GM23248 (cell line): ENCODE results near the gene SF3A1. TPM values are rescaled to one million over a fixed set of nuclear protein-coding genes. Genes with fewer than 3 reads are reported as not detected.
"Not testable (repeated sequence)": the region's sequence is repeated elsewhere in the genome, so short reads cannot be mapped to it uniquely, and the experiment has no call there.

Source experiments
- DNase-seq: peaks from one replicate; pipeline ENCODE4 v3.0.0-alpha.2; 2015
- H2AFZ ChIP-seq: fragments of 200-600 bp; sonication (generic); 2 replicates; pipeline ENCODE4 v1.6.1; 2016; ENCODE audit warnings: antibody characterized with exemption
- H3F3A ChIP-seq: fragments of 200-600 bp; sonication (generic); 2 replicates; pipeline ENCODE4 v1.6.1; 2016; ENCODE audit warnings: mild to moderate bottlenecking, antibody characterized with exemption, mixed run types; ENCODE audit not compliant: insufficient read depth
- H3K27ac ChIP-seq: fragments of 200-600 bp; sonication (generic); 2 replicates; pipeline ENCODE4 v1.5.1; 2016; ENCODE audit warnings: mild to moderate bottlenecking
- H3K27me3 ChIP-seq: fragments of 200-600 bp; sonication (generic); replicated peaks from 2 replicates; pipeline ENCODE4 v1.6.1; 2016; ENCODE audit warnings: mild to moderate bottlenecking; ENCODE audit not compliant: insufficient read depth
- H3K36me3 ChIP-seq: fragments of 200-600 bp; sonication (generic); 2 replicates; pipeline ENCODE4 v1.6.1; 2016; ENCODE audit warnings: low read depth, mild to moderate bottlenecking
- H3K4me1 ChIP-seq: fragments of 200-600 bp; sonication (generic); 2 replicates; pipeline ENCODE4 v1.6.1; 2016; ENCODE audit warnings: mild to moderate bottlenecking; ENCODE audit not compliant: insufficient read depth
- H3K4me2 ChIP-seq: fragments of 200-600 bp; sonication (generic); one replicate; pipeline ENCODE4 v1.6.1; 2016; ENCODE audit warnings: mild to moderate bottlenecking; ENCODE audit not compliant: unreplicated experiment
- H3K4me3 ChIP-seq: fragments of 200-600 bp; sonication (generic); 2 replicates; pipeline ENCODE4 v1.5.1; 2016; ENCODE audit warnings: mild to moderate bottlenecking
- H3K79me2 ChIP-seq: fragments of 200-600 bp; sonication (generic); 2 replicates; pipeline ENCODE4 v1.6.1; 2016; ENCODE audit warnings: mild to moderate bottlenecking; ENCODE audit not compliant: insufficient read depth
- H3K9ac ChIP-seq: fragments of 200-600 bp; sonication (generic); 2 replicates; pipeline ENCODE4 v1.6.1; 2016; ENCODE audit warnings: mild to moderate bottlenecking
- H3K9me2 ChIP-seq: fragments of 200-600 bp; sonication (generic); 2 replicates; pipeline ENCODE4 v1.6.1; 2016; ENCODE audit warnings: mixed run types, mild to moderate bottlenecking, moderate library complexity; ENCODE audit not compliant: insufficient read depth
- H3K9me3 ChIP-seq: fragments of 200-600 bp; sonication (generic); one replicate; pipeline ENCODE4 v1.6.1; 2017; ENCODE audit warnings: low read depth
- H4K20me1 ChIP-seq: fragments of 200-600 bp; sonication (generic); 2 replicates; pipeline ENCODE4 v1.6.0; 2016; ENCODE audit not compliant: insufficient read depth
- EZH2 ChIP-seq: fragments of 200-600 bp; sonication (generic); IDR thresholded peaks from 2 replicates; pipeline ENCODE4 v1.6.1; 2018; ENCODE audit warnings: antibody characterized with exemption, mild to moderate bottlenecking; ENCODE audit not compliant: insufficient read depth, poor library complexity, severe bottlenecking
- EZH2phosphoT487 ChIP-seq: fragments of 200-600 bp; sonication (generic); IDR thresholded peaks from 2 replicates; pipeline ENCODE4 v1.6.1; 2018; ENCODE audit warnings: antibody characterized with exemption, moderate library complexity, mild to moderate bottlenecking, low read depth; ENCODE audit not compliant: insufficient read depth
- WGBS, 2 experiments: methylation state at CpG; one replicate each; pipeline ENCODE4 v1.1.6; 2015 to 2017; ENCODE audit warnings: low lambda C conversion rate in 2 of 2, low coverage in 1 of 2; ENCODE audit errors: missing lambda C conversion rate in 2 of 2; 5-methylcytosine and 5-hydroxymethylcytosine counted together
- in situ Hi-C: fragments of 300-500 bp; cut with MboI; formaldehyde crosslinking; loops from 2 replicates; pipeline ENCODE4 v1.15.0; 2020
- polyA plus RNA-seq: library from polyadenylated mRNA; unstranded; fragments of >200 nt; fragmentation: Nextera tagmentation; extraction: Ambion mirVana; gene quantifications from 2 replicates; pipeline ENCODE4 v1.2.1, GENCODE V29; 2016
- total RNA-seq: library from RNA; depleted of rRNA; stranded (reverse); fragments of >200 nt; shearing (Covaris generic); gene quantifications from 2 replicates; pipeline ENCODE4 v1.2.3, GENCODE V29; 2014

SF3A1 gene
- total and polyA plus RNA-seq, 2 experiments from 2014 or later, result 12.9 to 75.0 TPM

GRCh38 chr22:30402028-30402765 is 45.5 kb upstream of the SF3A1 start:
- WGBS, 2 experiments, result 66% methylated on average over 5 of the region's 5 CpGs
- peaks cover 95% of the 10 kb centered on the region for H3K79me2 ChIP-seq

GRCh38 chr22:30401024-30401423 is 44.3 kb upstream of the SF3A1 start:
- H3K4me2 ChIP-seq, H3K9me3 ChIP-seq, H3K4me3 ChIP-seq, H3K27me3 ChIP-seq, H2AFZ ChIP-seq, H3K36me3 ChIP-seq, H3F3A ChIP-seq, H3K27ac ChIP-seq, DNase-seq, H3K9ac ChIP-seq, H3K9me2 ChIP-seq, in situ Hi-C loops, H4K20me1 ChIP-seq: not testable (repeated sequence)
- 97 to 98% methylated on average over 3 of the region's 3 CpGs for WGBS, 2 experiments
- peaks cover 95% of the 10 kb centered on the region for H3K79me2 ChIP-seq
- H3K4me1 ChIP-seq, result peaks cover 34% of the 10 kb centered on the region

More at GRCh38 chr22:30402028-30402765, 45.5 kb upstream of the SF3A1 start:
- no peaks in the 10 kb centered on the region for H4K20me1 ChIP-seq
- peaks cover 34% of the 10 kb centered on the region for H3K4me1 ChIP-seq
- H3K27me3 ChIP-seq, result no peaks in the 10 kb centered on the region
- no peaks in the 10 kb centered on the region for H3K9me2 ChIP-seq
- no peak overlapping the region for H3K27ac ChIP-seq
- no peaks in the 10 kb centered on the region for H3K9me3 ChIP-seq
- no peak for DNase-seq
- in situ Hi-C loops, result no loop called here
- H3K4me2 ChIP-seq, result no peak overlapping the region
- peak overlapping the region; percentile 5; the same call in 1 of the 2 replicates for H3K9ac ChIP-seq
- H3K4me3 ChIP-seq, result no peak overlapping the region
- TF ChIP-seq EZH2phosphoT487 (no peak), EZH2 (no peak)
- no peak overlapping the region for H2AFZ ChIP-seq
- peaks cover 20% of the 10 kb centered on the region for H3F3A ChIP-seq
- H3K36me3 ChIP-seq, result no peaks in the 10 kb centered on the region; the same call in 1 of the 2 replicates

GRCh38 chr22:30400159-30400558 is 43.5 kb upstream of the SF3A1 start:
- Histone ChIP-seq H3K9me3 (no peaks in the 10 kb centered on the region), H2AFZ (no peak overlapping the region), H3K27me3 (no peaks in the 10 kb centered on the region), H4K20me1 (no peaks in the 10 kb centered on the region), H3K9me2 (no peaks in the 10 kb centered on the region), H3K79me2 (peaks cover 88% of the 10 kb centered on the region), H3F3A (peaks cover 8% of the 10 kb centered on the region), H3K4me1 (peaks cover 34% of the 10 kb centered on the region), H3K27ac (no peak overlapping the region), H3K36me3 (no peaks in the 10 kb centered on the region), H3K4me2 (peak overlapping the region; percentile 92), H3K9ac (peak overlapping the region; percentile 89; the same call in 1 of the 2 replicates), H3K4me3 (no peak overlapping the region)
- in situ Hi-C loops, result no loop called here
- TF ChIP-seq EZH2 (no peak), EZH2phosphoT487 (no peak)
- WGBS, 2 experiments, result 79 to 86% methylated on average over 1 of the region's 1 CpG
- no peak for DNase-seq

GRCh38 chr22:30399718-30400117 is 43.0 kb upstream of the SF3A1 start:
- H3K27ac ChIP-seq, result peak overlapping the region; percentile 65
- in situ Hi-C loops, result loop anchor here (10.0 kb wide), 1 partner anchor 295 kb away; no protein-coding TSS in a partner anchor
- WGBS, 2 experiments, result 69 to 76% methylated on average over 5 of the region's 5 CpGs
- peaks cover 8% of the 10 kb centered on the region for H3F3A ChIP-seq
- H3K27me3 ChIP-seq, result no peaks in the 10 kb centered on the region
- H3K36me3 ChIP-seq, result no peaks in the 10 kb centered on the region
- peak overlapping the region; percentile 92 for H3K4me2 ChIP-seq
- H3K79me2 ChIP-seq, result peaks cover 84% of the 10 kb centered on the region
- TF ChIP-seq EZH2phosphoT487, result no peak
- no peak for TF ChIP-seq EZH2
- no peak overlapping the region for H2AFZ ChIP-seq
- H3K9me3 ChIP-seq, result no peaks in the 10 kb centered on the region
- H3K4me3 ChIP-seq, result peak overlapping the region; percentile 86
- no peaks in the 10 kb centered on the region for H4K20me1 ChIP-seq
- no peaks in the 10 kb centered on the region for H3K9me2 ChIP-seq
- no peak for DNase-seq
- H3K4me1 ChIP-seq, result peaks cover 34% of the 10 kb centered on the region
- H3K9ac ChIP-seq, result peak overlapping the region; percentile 89
